K562 (cell line): ENCODE measurements around the gene KIF6. TPM values are rescaled to one million over a fixed set of nuclear protein-coding genes. Genes with fewer than 3 reads are reported as not detected.

Source experiments
- CBX1 ChIP-seq: sonication (generic); IDR thresholded peaks from 2 replicates; pipeline ENCODE4 v1.6.1; 2016; ENCODE audit warnings: antibody characterized with exemption, low read depth, mild to moderate bottlenecking
- GTF2F1 ChIP-seq: IDR thresholded peaks from 2 replicates; pipeline ENCODE4 v1.6.1; 2011; ENCODE audit warnings: low read depth, low read length, improper control_type of control experiment
- MLX ChIP-seq, 2 experiments: fragments of 450-650 bp in 1 of 2; sonication (generic) in 1 of 2; formaldehyde crosslinking; conservative IDR thresholded peaks; 2 replicates each; pipeline versions ENCODE4 v1.4.0 to v1.8.1; 2020 to 2022; ENCODE audit warnings: mild to moderate bottlenecking in 1 of 2, missing genetic modification reagents in 1 of 2
- PML ChIP-seq: IDR thresholded peaks from 2 replicates; pipeline ENCODE4 v1.6.1; 2012; ENCODE audit warnings: low read length, inconsistent platforms
- RBM34 ChIP-seq: fragments of 200-400 bp; formaldehyde crosslinking; IDR thresholded peaks from 2 replicates; pipeline ENCODE4 v1.6.1; 2018; ENCODE audit warnings: low read length, borderline replicate concordance; ENCODE audit not compliant: insufficient read depth
- ZHX1 ChIP-seq: fragments of 150-350 bp; conservative IDR thresholded peaks from 2 replicates; pipeline ENCODE4 v1.6.1; 2014; ENCODE audit warnings: low read length
- ZNF134 ChIP-seq: fragments of 250-450 bp; sonication (Bioruptor Pico); conservative IDR thresholded peaks from 2 replicates; pipeline ENCODE4 v1.4.0; 2020
- ZSCAN29 ChIP-seq: fragments of 450-650 bp; IDR thresholded peaks from 2 replicates; pipeline ENCODE4 v1.6.1; 2017
- polyA plus RNA-seq, 8 experiments: library from polyadenylated mRNA; depleted of rRNA in 4 of 8; stranded (reverse) in 5 of 8; unstranded in 3 of 8; fragments of >200 nt; fragmentation: Nextera tagmentation in 2 of 8; fragmentation: Illumina TruSeq in 1 of 8; extraction: Ambion mirVana in 2 of 8; extraction: Trizol in 1 of 8; gene quantifications; 2 replicates each; pipeline versions ENCODE4 v1.2.1 to v1.2.3, GENCODE V29; 2011 to 2014; ENCODE audit warnings: inconsistent platforms in 1 of 8, missing spikeins in 1 of 8
- total RNA-seq, 7 experiments: library from RNA; depleted of rRNA in 6 of 7; stranded (reverse); fragments of >200 nt in 6 of 7; fragmentation: Illumina TruSeq in 2 of 7; extraction: Trizol in 2 of 7; gene quantifications; 2 replicates each; pipeline versions ENCODE4 v1.2.1 to v1.2.3, GENCODE V29; 2011 to 2021; ENCODE audit warnings: low replicate concordance in 1 of 7
- TF ChIP-seq, protein P1 (sequence below), 2 experiments: fragments of 450-650 bp in 1 of 2; sonication (generic) in 1 of 2; formaldehyde crosslinking in 1 of 2; IDR thresholded peaks in 1 of 2; conservative IDR thresholded peaks in 1 of 2; 2 replicates each; pipeline versions ENCODE4 v1.6.1 to v1.8.1; 2016 to 2023; ENCODE audit warnings: mild to moderate bottlenecking in 2 of 2, moderate library complexity in 2 of 2, inconsistent platforms in 1 of 2, missing genetic modification reagents in 1 of 2

Gene KIF6
- total and polyA plus RNA-seq, 9 of the 15 experiments (the other 6 are each of a cell fraction or from before 2014, with no cell fraction given): not detected

- TF ChIP-seq, protein P1, sequence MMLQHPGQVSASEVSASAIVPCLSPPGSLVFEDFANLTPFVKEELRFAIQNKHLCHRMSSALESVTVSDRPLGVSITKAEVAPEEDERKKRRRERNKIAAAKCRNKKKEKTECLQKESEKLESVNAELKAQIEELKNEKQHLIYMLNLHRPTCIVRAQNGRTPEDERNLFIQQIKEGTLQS (IDR thresholded peaks at IDR 0.05): no peak
- TF ChIP-seq, protein P1 (CRISPR knock-in tag; conservative IDR thresholded peaks at IDR 0.05): no peak
- TF ChIP-seq PML (no peak), MLX (CRISPR knock-in tag; conservative IDR thresholded peaks at IDR 0.05) (no peak), ZSCAN29 (no peak), CBX1 (no peak), GTF2F1 (no peak), ZHX1 (no peak), ZNF134 (CRISPR knock-in tag) (no peak), RBM34 (no peak)
Measured at GRCh38 chr6:39577446-39578165, 147.6 kb downstream of the KIF6 start (continued).
